B cell (primary cell): ENCODE results near the gene OR10A3. TPM values are rescaled to one million over a fixed set of nuclear protein-coding genes. Genes with fewer than 3 reads are reported as not detected.

Experiments used
- ATAC-seq: fragments of 200-7000 bp; cut with Tn5 transposase; one replicate; pipeline ENCODE4 v1.10.0; 2021; ENCODE audit warnings: low read depth, mild to moderate bottlenecking, moderate number of reproducible peaks, moderate library complexity
- CTCF ChIA-PET: fragments of 350-600 bp; sonication (Branson Sonifier 250); formaldehyde crosslinking; loops from one replicate; lab custom pipeline; 2021; ENCODE audit warnings: antibody characterized with exemption, inconsistent platforms; lab: Charles Lee
- POLR2A ChIA-PET: fragments of 350-600 bp; sonication (Branson Sonifier 250); formaldehyde crosslinking; loops from one replicate; lab custom pipeline; 2021; ENCODE audit warnings: antibody characterized with exemption; lab: Charles Lee
- DNase-seq: peaks from one replicate; pipeline ENCODE4 v3.0.0; 2013
- H2AFZ ChIP-seq: 2 replicates; pipeline ENCODE4 v1.6.1; 2012; ENCODE audit warnings: mild to moderate bottlenecking, low read depth, low read length; ENCODE audit not compliant: insufficient read depth, poor library complexity, severe bottlenecking
- H3K27ac ChIP-seq, 2 donors: 1 replicate in 1 of 2; 2 replicates in 1 of 2; pipeline ENCODE4 v1.5.1; 2012 to 2013; ENCODE audit warnings: low read length in 2 of 2, mild to moderate bottlenecking in 2 of 2, moderate library complexity in 1 of 2
- H3K27me3 ChIP-seq, 4 experiments: fragments of 200-600 bp in 1 of 4; sonication (generic) in 1 of 4; replicated peaks in 1 of 4; 1 replicate in 2 of 4; 2 replicates in 2 of 4; pipeline versions ENCODE4 v1.6.1 to v1.7.0; 2013 to 2016; ENCODE audit warnings: low read length in 3 of 4, mild to moderate bottlenecking in 2 of 4, mixed read lengths in 1 of 4, moderate library complexity in 1 of 4; ENCODE audit not compliant: insufficient read depth in 4 of 4, control insufficient read depth in 3 of 4; ENCODE audit errors: control extremely low read depth in 1 of 4
- H3K36me3 ChIP-seq, 2 experiments: replicated peaks in 1 of 2; 1 replicate in 1 of 2; 2 replicates in 1 of 2; pipeline versions ENCODE4 v1.6.1 to v1.7.1; 2013; ENCODE audit warnings: low read length in 1 of 2; ENCODE audit not compliant: insufficient read depth in 2 of 2, control insufficient read depth in 1 of 2; ENCODE audit errors: control extremely low read depth in 1 of 2, extremely low read depth in 1 of 2
- H3K4me1 ChIP-seq, 2 donors: fragments of 200-600 bp in 1 of 2; sonication (generic) in 1 of 2; 1 replicate in 1 of 2; 2 replicates in 1 of 2; pipeline versions ENCODE4 v1.5.1 to v1.6.1; 2013 to 2017; ENCODE audit warnings: low read length in 2 of 2; ENCODE audit not compliant: control insufficient read depth in 2 of 2, insufficient read depth in 2 of 2
- H3K4me2 ChIP-seq: replicated peaks from 2 replicates; pipeline ENCODE3; 2012; ENCODE audit warnings: mild to moderate bottlenecking, low read depth, low read length; ENCODE audit not compliant: poor library complexity, severe bottlenecking
- H3K4me3 ChIP-seq, 5 experiments: fragments of 200-600 bp in 1 of 5; sonication (generic) in 1 of 5; 1 replicate in 3 of 5; 2 replicates in 2 of 5; pipeline versions ENCODE4 v1.5.1 to v1.7.0; 2011 to 2016; ENCODE audit warnings: low read length in 4 of 5, mild to moderate bottlenecking in 4 of 5, low read depth in 2 of 5, control low read depth in 1 of 5, moderate library complexity in 1 of 5; ENCODE audit not compliant: insufficient read depth in 1 of 5; ENCODE audit errors: control extremely low read depth in 1 of 5, extremely low read depth in 1 of 5
- H3K79me2 ChIP-seq: fragments of 200-600 bp; sonication (generic); one replicate; pipeline ENCODE4 v1.6.0; 2016; ENCODE audit warnings: low read length; ENCODE audit not compliant: control insufficient read depth, insufficient read depth
- H3K9ac ChIP-seq: fragments of 200-600 bp; sonication (generic); 2 replicates; pipeline ENCODE4 v1.6.1; 2017; ENCODE audit warnings: mild to moderate bottlenecking, low read length, moderate library complexity
- H3K9me3 ChIP-seq, 3 donors: one replicate each; pipeline versions ENCODE4 v1.6.1 to v1.7.1; 2013; ENCODE audit warnings: low read length in 2 of 3; ENCODE audit not compliant: control insufficient read depth in 2 of 3, insufficient read depth in 1 of 3; ENCODE audit errors: control extremely low read depth in 1 of 3
- H4K20me1 ChIP-seq: 2 replicates; pipeline ENCODE4 v1.6.0; 2012; ENCODE audit warnings: mild to moderate bottlenecking, low read length; ENCODE audit not compliant: insufficient read depth, control insufficient read depth, poor library complexity, severe bottlenecking
- H3K27ac Mint-ChIP-seq: one replicate; pipeline ENCODE4 v1.8.0; 2021; ENCODE audit warnings: mixed read lengths
- H3K27me3 Mint-ChIP-seq: one replicate; pipeline ENCODE4 v1.8.0; 2021; ENCODE audit warnings: mixed read lengths
- H3K4me1 Mint-ChIP-seq: one replicate; pipeline ENCODE4 v1.8.0; 2021; ENCODE audit warnings: mixed read lengths
- H3K4me3 Mint-ChIP-seq: one replicate; pipeline ENCODE4 v1.8.0; 2021; ENCODE audit warnings: mixed read lengths
- H3K9me3 Mint-ChIP-seq: one replicate; pipeline ENCODE4 v1.8.0; 2022; ENCODE audit warnings: mixed read lengths; ENCODE audit not compliant: insufficient read depth
- CTCF ChIP-seq: fragments of 200-600 bp; IDR thresholded peaks from one replicate; pipeline ENCODE4 v1.8.0; 2022; ENCODE audit warnings: antibody characterized with exemption, mild to moderate bottlenecking
- EZH2 ChIP-seq: IDR thresholded peaks from 2 replicates; pipeline ENCODE4 v1.6.1; 2012; ENCODE audit warnings: borderline replicate concordance, low read depth, mild to moderate bottlenecking, moderate library complexity, low read length; ENCODE audit not compliant: insufficient read depth, poor library complexity, severe bottlenecking
- WGBS: methylation state at CpG from one replicate; pipeline ENCODE4 v1.1.5; 2013; ENCODE audit warnings: missing lambda C conversion rate; ENCODE audit not compliant: insufficient coverage; 5-methylcytosine and 5-hydroxymethylcytosine counted together
- intact Hi-C: fragments of 100-400 bp; cut with micrococcal nuclease; formaldehyde crosslinking; loops from one replicate; pipeline ENCODE4 v1.10.0; 2022
- polyA plus RNA-seq: library from polyadenylated mRNA; depleted of rRNA; stranded (reverse); fragments of >200 nt; gene quantifications from 2 replicates; pipeline ENCODE4 v1.2.3, GENCODE V29; 2012
- total RNA-seq, 2 donors: library from RNA; stranded (reverse); fragments of 120-200 nt in 1 of 2; gene quantifications; 1 replicate in 1 of 2; 2 replicates in 1 of 2; pipeline versions ENCODE4 v1.2.3 to v1.2.4, GENCODE V29; 2013 to 2022

Gene OR10A3
- total and polyA plus RNA-seq, 2 donors (not counting 1 experiment from before 2014, with no cell fraction given) = not detected

- H3K79me2 ChIP-seq = no peaks in the 10 kb centered on the region
- ATAC-seq (no peak), DNase-seq (no peak)
- no peaks in the 10 kb centered on the region for H3K9me3 ChIP-seq
- Mint-ChIP-seq H3K4me3 (no peak overlapping the region), H3K27me3 (peaks cover 26% of the 10 kb centered on the region), H3K9me3 (no peaks in the 10 kb centered on the region), H3K27ac (no peak overlapping the region), H3K4me1 (no peaks in the 10 kb centered on the region)
- TF ChIP-seq EZH2 (no peak), CTCF (no peak)
- no peak overlapping the region for H2AFZ ChIP-seq
- POLR2A ChIA-PET = no interaction called here
- H3K4me1 ChIP-seq = no peaks in the 10 kb centered on the region
- no peak overlapping the region for H3K4me3 ChIP-seq
- no peak overlapping the region for H3K27ac ChIP-seq
- H3K4me2 ChIP-seq = no peak overlapping the region
- H4K20me1 ChIP-seq = no peaks in the 10 kb centered on the region
- no peaks in the 10 kb centered on the region for H3K36me3 ChIP-seq
- H3K9ac ChIP-seq = no peak overlapping the region
- peaks cover 0 to 8% (median 7%) of the 10 kb centered on the region in 4 experiments for H3K27me3 ChIP-seq
- intact Hi-C loops = no loop called here
- CTCF ChIA-PET = no interaction called here
These were observed 30.3 kb upstream of the OR10A3 start for GRCh38 chr11:7971846-7972245.

- ChIA-PET CTCF (no interaction called here), POLR2A (no interaction called here)
- no peak overlapping the region for H3K9ac ChIP-seq
- whole genome bisulfite sequencing = 60% methylated on average over 1 of the region's 3 CpGs
- no peaks in the 10 kb centered on the region for H3K79me2 ChIP-seq
- intact Hi-C loops = no loop called here
- no peak overlapping the region for H3K4me3 Mint-ChIP-seq
- TF ChIP-seq EZH2 (no peak), CTCF (no peak)
- H3K36me3 ChIP-seq = no peaks in the 10 kb centered on the region
- H3K27ac Mint-ChIP-seq = no peak overlapping the region
- ATAC-seq (no peak), DNase-seq (no peak)
- no peaks in the 10 kb centered on the region for H4K20me1 ChIP-seq
- no peak overlapping the region for H3K4me3 ChIP-seq
- peaks cover 0 to 8% (median 7%) of the 10 kb centered on the region in 4 experiments for H3K27me3 ChIP-seq
- no peaks in the 10 kb centered on the region for H3K4me1 Mint-ChIP-seq
- H2AFZ ChIP-seq = no peak overlapping the region
- peaks cover 29% of the 10 kb centered on the region for H3K27me3 Mint-ChIP-seq
- no peaks in the 10 kb centered on the region for H3K9me3 Mint-ChIP-seq
- no peak overlapping the region for H3K4me2 ChIP-seq
- H3K9me3 ChIP-seq = no peaks in the 10 kb centered on the region
- H3K4me1 ChIP-seq = no peaks in the 10 kb centered on the region
- H3K27ac ChIP-seq = no peak overlapping the region
These were observed 28.5 kb upstream of the OR10A3 start for GRCh38 chr11:7969756-7970646.
